Stimulated activated naive B cell treated with anti-CD40 and anti-IgM and Interleukin-4, amounts not matched to agents 10 μg/mL and 1 μg/mL and 100 μg/mL, for 72 hours (primary cell): ENCODE measurements around the gene DMAC2.
A peak's percentile ranks its signal among the peaks of the same experiment; 100 is the strongest.

Experiments used
- ATAC-seq, 2 donors: fragments of 150-1000 bp; cut with Tn5 transposase; replicated peaks; 2 replicates each; pipeline ENCODE4 v1.10.0; 2021; ENCODE audit warnings: moderate library complexity in 1 of 2
- DNase-seq: peaks from one replicate; pipeline ENCODE4 v3.0.0; 2021
- H3K27ac Mint-ChIP-seq: one replicate; pipeline ENCODE4 v1.8.0; 2022; ENCODE audit warnings: mild to moderate bottlenecking, mixed read lengths
- H3K27me3 Mint-ChIP-seq, 2 donors: one replicate each; pipeline ENCODE4 v1.8.0; 2022; ENCODE audit warnings: mixed read lengths in 2 of 2
- H3K36me3 Mint-ChIP-seq, 2 donors: one replicate each; pipeline ENCODE4 v1.8.0; 2022; ENCODE audit warnings: mixed read lengths in 2 of 2, mild to moderate bottlenecking in 1 of 2
- H3K4me1 Mint-ChIP-seq, 2 donors: one replicate each; pipeline ENCODE4 v1.8.0; 2022; ENCODE audit warnings: mixed read lengths in 2 of 2, mild to moderate bottlenecking in 1 of 2
- H3K4me3 Mint-ChIP-seq, 2 donors: one replicate each; pipeline ENCODE4 v1.8.0; 2022; ENCODE audit warnings: mild to moderate bottlenecking in 2 of 2, mixed read lengths in 2 of 2, moderate library complexity in 1 of 2
- H3K9me3 Mint-ChIP-seq, 2 donors: one replicate each; pipeline ENCODE4 v1.8.0; 2022; ENCODE audit warnings: mixed read lengths in 2 of 2, mild to moderate bottlenecking in 1 of 2

The DMAC2 gene

DNA sequence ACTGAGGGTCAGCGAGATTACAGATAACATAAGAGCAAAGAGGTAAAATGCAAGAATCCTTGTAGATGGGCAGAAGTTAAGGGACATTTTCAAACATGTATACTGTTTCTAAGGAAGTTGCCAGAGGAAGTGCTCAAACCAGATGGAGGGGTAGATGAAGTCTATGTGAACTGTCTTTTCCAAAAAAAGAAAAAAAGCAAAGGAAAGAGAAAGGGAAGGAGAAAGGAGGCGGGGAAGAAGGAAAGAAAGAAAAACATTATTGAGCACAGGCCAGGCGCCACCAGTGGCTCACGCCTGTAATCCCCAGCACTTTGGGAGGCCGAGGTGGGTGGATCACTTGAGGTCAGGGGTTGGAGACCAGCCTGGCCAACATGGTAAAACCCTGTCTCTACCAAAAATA lies 5.3 kb downstream of the DMAC2 start:
- Mint-ChIP-seq H3K36me3 (peaks cover 22 to 35% of the 10 kb centered on the region in 2 donors), H3K27ac (no peak overlapping the region), H3K4me1 (peaks cover 7 to 11% of the 10 kb centered on the region in 2 donors), H3K4me3 (no peak overlapping the region), H3K9me3 (no peaks in the 10 kb centered on the region), H3K27me3 (no peaks in the 10 kb centered on the region)
- ATAC-seq (no peak), DNase-seq (no peak)

DNA sequence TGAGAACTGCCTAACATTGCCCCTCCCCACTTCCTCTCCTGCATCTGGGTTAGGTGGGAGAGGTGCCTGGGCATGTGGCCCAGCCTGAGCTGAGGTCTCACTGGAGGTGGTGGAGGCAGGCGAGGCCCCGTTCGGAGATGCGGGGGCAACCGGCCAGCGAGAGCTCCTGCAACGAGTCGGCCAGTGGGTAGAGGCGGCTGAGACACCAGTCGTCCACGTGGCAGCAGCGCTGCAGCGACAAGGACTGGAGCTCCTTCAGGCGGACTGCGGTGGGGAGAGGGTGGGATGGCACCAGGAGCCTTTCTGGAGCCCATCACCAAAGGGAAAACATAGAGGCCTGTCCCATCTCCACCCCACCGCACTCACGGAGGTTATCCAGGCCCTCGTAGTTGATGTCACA lies 6.5 kb downstream of the DMAC2 start:
- H3K27me3 Mint-ChIP-seq: no peaks in the 10 kb centered on the region
- peaks cover 7 to 12% of the 10 kb centered on the region in 2 donors for H3K4me1 Mint-ChIP-seq
- no peaks in the 10 kb centered on the region for H3K9me3 Mint-ChIP-seq
- H3K27ac Mint-ChIP-seq: no peak overlapping the region
- H3K36me3 Mint-ChIP-seq: peaks cover 25 to 45% of the 10 kb centered on the region in 2 donors
- ATAC-seq (no peak), DNase-seq (no peak)
- no peak overlapping the region for H3K4me3 Mint-ChIP-seq

GRCh38 chr19:41431426-41432386 lies 8.0 kb downstream of the DMAC2 start:
- no peaks in the 10 kb centered on the region for H3K9me3 Mint-ChIP-seq
- ATAC-seq (no peak), DNase-seq (no peak)
- peaks cover 13 to 20% of the 10 kb centered on the region in 2 donors for H3K4me1 Mint-ChIP-seq
- no peak overlapping the region for H3K27ac Mint-ChIP-seq
- H3K36me3 Mint-ChIP-seq: peaks cover 21 to 43% of the 10 kb centered on the region in 2 donors
- no peaks in the 10 kb centered on the region for H3K27me3 Mint-ChIP-seq
- H3K4me3 Mint-ChIP-seq: no peak overlapping the region

DNA sequence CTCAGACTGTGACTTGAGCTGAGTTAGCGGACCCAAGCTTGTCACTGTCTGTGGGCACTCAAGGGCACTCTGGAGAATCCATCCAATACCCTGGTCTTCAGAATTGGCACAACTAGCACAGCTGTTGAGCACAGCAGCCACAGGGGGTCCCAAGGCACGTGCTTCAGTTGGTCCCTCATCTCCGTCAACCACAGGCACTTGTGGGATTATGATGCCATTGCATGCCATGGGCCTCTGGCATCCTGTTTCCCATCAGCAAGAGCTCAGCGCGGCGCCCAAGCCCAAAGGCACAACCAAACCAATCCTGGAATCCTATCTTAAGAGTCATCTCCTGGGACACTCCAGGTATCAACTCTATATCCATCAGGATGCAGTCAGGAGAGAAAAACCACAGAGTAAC lies 8.8 kb downstream of the DMAC2 start:
- Mint-ChIP-seq H3K4me1 (peaks cover 9 to 26% of the 10 kb centered on the region in 2 donors), H3K27ac (no peak overlapping the region), H3K4me3 (no peak overlapping the region), H3K9me3 (no peaks in the 10 kb centered on the region), H3K27me3 (no peaks in the 10 kb centered on the region), H3K36me3 (peaks cover 23 to 39% of the 10 kb centered on the region in 2 donors)
- ATAC-seq (no peak), DNase-seq (no peak)

DNA sequence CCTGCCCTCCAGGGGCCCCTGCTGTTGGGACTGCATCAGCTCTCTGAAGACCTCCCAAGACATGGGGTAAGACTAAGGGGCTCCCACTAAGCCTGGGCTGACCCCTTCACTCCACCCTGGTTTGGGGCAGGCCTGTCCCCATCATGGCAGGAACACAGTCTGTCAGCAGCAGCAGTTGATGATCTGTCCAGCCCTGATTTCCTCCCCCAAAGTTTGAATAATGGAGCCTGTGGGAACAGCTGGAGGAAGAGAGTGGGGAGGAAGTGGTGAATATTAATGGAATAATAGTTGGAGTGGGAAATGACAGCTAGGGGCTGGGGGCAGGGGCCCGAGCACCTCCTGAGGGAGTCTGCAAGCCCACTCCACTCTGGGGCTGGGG lies 11.2 kb downstream of the DMAC2 start:
- Mint-ChIP-seq H3K4me3 (no peak overlapping the region), H3K9me3 (no peaks in the 10 kb centered on the region), H3K27ac (no peak overlapping the region), H3K36me3 (peaks cover 28 to 42% of the 10 kb centered on the region in 2 donors), H3K4me1 (peaks cover 9 to 26% of the 10 kb centered on the region in 2 donors), H3K27me3 (no peaks in the 10 kb centered on the region)
- ATAC-seq (no peak), DNase-seq (no peak)

DNA sequence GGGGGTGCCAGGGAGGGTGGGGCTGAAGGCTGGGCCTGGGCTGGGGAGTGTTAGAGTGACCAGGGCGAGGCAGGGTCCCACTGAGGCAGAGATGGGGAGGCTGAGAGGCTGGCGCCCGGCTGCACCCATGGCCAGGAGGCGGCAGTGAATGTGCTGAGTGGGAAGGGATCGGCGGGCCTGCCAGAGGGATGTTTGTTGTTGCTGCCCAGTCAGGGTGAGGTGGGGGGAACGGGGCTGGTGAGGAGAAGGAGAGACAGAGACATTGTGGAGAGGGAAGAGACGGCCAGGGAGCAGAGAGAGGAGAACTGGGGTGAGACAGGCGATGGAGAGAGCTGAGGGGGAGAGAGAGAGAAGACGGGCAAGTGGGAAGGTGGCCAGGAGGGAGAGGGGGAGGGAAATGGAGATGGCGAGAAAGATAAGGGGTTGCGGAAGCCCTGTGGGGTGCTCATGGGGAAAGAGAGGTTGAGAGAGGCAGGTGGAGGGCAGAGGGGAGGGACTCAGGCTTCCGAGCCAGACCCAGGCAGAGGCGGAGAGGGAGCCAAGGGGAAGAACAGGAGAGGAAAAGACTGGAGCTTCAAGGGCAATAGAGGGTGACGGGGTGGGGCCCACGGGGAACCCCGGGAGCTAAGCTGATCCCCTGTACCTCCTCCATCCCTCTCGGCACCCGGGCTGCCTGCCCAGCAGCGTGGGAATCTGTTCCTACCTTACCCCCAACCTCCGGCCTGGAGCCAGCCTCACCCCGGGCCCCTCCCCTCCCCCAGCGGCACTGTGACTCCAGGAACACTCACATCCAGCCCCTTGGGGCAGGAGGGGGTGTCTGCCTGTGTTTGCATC lies 11.8 kb downstream of the DMAC2 start:
- H3K27ac Mint-ChIP-seq: peak overlapping the region; percentile 7
- peaks cover 9 to 26% of the 10 kb centered on the region in 2 donors for H3K4me1 Mint-ChIP-seq
- H3K9me3 Mint-ChIP-seq: no peaks in the 10 kb centered on the region
- no peaks in the 10 kb centered on the region for H3K27me3 Mint-ChIP-seq
- H3K36me3 Mint-ChIP-seq: peaks cover 30 to 42% of the 10 kb centered on the region in 2 donors
- no peak for DNase-seq
- H3K4me3 Mint-ChIP-seq: peak overlapping the region; percentile 51 to 71
- peak; percentile 35 to 44 for ATAC-seq

DNA sequence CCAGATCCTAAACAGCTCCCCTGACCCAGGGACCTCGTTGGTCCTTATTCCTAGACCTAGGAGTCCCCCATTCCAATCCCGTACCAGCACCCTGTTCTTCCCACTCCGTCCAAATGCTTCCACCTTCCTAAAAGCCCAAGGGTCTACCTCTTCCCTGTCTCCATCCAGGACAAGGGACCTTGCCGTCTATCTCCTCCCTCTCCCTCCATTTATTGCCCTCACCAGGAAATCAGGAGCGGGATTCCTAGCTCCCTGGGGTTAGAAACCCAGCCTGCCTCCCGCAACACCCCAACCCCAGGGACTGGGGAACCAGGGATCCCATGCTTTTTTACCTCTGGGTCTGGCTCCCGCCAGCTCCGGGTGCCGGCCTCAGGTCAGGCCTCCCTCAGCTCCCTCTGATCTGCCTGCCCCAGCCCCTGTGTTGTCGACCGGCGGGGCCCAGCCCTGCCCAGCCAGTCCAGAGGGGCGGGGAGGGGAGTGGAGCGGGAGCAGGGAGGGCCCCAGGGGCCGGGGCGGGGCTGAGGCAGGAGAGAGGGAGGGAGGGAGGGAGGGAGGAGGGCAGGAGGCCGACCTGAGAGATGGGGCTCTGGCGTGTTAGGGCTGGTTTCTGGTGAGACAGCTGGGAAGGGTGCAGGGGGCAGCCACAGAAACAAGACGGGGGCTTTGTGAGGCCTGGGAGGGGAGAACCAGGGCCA lies 12.6 kb downstream of the DMAC2 start, which contains the start of gene B3GNT8:
Gene B3GNT8 (minus strand): TSS at position 423 of the 695 bp plus-strand sequence. CDS start 596 bp downstream, outside the sequence.
- peaks cover 34 to 44% of the 10 kb centered on the region in 2 donors for H3K36me3 Mint-ChIP-seq

GRCh38 chr19:41426116-41426841 lies 13.4 kb downstream of the DMAC2 start:
- Mint-ChIP-seq H3K4me3 (no peak overlapping the region), H3K36me3 (peaks cover 36 to 44% of the 10 kb centered on the region in 2 donors), H3K27ac (no peak overlapping the region), H3K9me3 (no peaks in the 10 kb centered on the region), H3K4me1 (peaks cover 12 to 26% of the 10 kb centered on the region in 2 donors), H3K27me3 (no peaks in the 10 kb centered on the region)
- ATAC-seq (no peak), DNase-seq (no peak)

More for the DNA sequence above, 12.6 kb downstream of the DMAC2 start, which contains the start of gene B3GNT8:
- H3K9me3 Mint-ChIP-seq: no peaks in the 10 kb centered on the region
- peak; percentile 13 for DNase-seq
- H3K27ac Mint-ChIP-seq: peak within 1 kb of the TSS; percentile 7
- H3K27me3 Mint-ChIP-seq: no peaks in the 10 kb centered on the region
- H3K4me3 Mint-ChIP-seq: peak within 1 kb of the TSS; percentile 51 to 71
- H3K4me1 Mint-ChIP-seq: peaks cover 9 to 26% of the 10 kb centered on the region in 2 donors
- peak; percentile 64 to 66 for ATAC-seq

DNA sequence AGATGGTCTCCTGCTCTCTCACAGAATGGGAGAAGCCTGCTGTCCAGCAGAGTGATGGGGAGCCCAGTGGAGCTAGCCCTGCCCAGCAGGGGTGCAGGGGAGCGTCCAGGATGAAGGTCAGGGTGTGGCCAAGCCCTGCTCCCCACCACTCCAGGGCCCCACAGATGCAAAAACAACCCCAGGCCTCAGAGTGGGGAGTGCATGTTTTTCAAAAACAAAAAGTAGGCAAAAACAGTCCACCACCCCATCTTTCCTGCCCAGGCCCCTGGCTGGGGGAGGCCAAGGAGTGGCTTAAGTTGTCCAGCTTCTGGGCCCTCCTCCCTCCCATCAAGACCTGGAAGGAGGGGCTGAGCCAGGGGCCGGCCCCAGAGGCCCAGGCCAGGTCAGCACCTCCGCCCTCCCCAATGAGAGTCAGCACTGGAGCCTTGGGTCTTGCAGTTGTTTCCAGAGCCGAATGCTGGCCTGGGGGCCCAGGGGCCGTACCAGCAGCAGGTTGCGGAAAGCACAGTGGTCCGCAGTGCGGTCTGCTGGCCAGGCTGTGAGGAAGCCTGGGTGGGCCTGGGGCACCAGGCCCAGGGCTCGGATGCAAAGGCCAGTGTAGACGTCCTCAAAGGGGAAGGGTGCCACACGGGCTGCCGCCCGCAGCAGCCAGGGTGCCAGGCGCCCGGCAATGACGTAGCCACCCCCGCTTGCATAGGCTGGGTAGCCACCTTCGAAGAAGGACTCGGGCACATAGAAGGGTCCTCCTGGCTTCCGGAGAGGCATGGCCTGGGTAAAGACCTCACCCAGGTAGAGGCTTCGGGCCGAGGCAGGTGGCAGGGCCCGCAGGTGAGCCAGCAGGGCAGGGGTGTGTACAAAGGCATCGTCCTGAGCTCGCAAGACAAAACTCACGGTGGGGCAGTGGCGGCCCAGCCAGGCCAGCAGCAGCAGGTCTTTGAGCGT lies 14.3 kb downstream of the DMAC2 start:
- DNase-seq (no peak), ATAC-seq (no peak)
- H3K27ac Mint-ChIP-seq: no peak overlapping the region
- no peaks in the 10 kb centered on the region for H3K9me3 Mint-ChIP-seq
- H3K27me3 Mint-ChIP-seq: no peaks in the 10 kb centered on the region
- peaks cover 40 to 46% of the 10 kb centered on the region in 2 donors for H3K36me3 Mint-ChIP-seq
- H3K4me3 Mint-ChIP-seq: no peak overlapping the region
- peaks cover 12 to 26% of the 10 kb centered on the region in 2 donors for H3K4me1 Mint-ChIP-seq

GRCh38 chr19:41424335-41425173 lies 15.2 kb downstream of the DMAC2 start:
- peaks cover 12 to 26% of the 10 kb centered on the region in 2 donors for H3K4me1 Mint-ChIP-seq
- DNase-seq: no peak
- H3K36me3 Mint-ChIP-seq: peaks cover 48 to 51% of the 10 kb centered on the region in 2 donors
- H3K9me3 Mint-ChIP-seq: no peaks in the 10 kb centered on the region
- H3K27ac Mint-ChIP-seq: no peak overlapping the region
- H3K4me3 Mint-ChIP-seq: no peak overlapping the region
- no peak for ATAC-seq
- no peaks in the 10 kb centered on the region for H3K27me3 Mint-ChIP-seq

DNA sequence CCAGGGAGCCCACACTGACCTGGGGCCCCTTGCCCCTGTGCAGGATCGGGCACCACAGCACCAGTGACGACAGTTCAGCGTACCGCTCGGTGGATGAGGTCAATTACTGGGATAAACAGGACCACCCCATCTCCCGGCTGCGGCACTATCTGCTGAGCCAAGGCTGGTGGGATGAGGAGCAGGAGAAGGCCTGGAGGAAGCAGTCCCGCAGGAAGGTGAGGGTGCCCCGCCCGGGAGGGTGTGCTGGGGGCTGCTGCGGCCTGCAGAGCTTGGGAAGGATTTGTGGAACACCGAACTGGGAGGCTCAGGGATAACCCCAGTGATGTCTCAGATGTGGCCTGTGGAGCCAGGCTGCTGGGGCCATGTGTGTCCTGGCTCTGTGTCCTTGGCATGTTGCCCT lies 16.8 kb downstream of the DMAC2 start:
- H3K4me3 Mint-ChIP-seq: no peak overlapping the region
- H3K36me3 Mint-ChIP-seq: peaks cover 47 to 50% of the 10 kb centered on the region in 2 donors
- H3K4me1 Mint-ChIP-seq: peaks cover 11 to 19% of the 10 kb centered on the region in 2 donors
- no peaks in the 10 kb centered on the region for H3K27me3 Mint-ChIP-seq
- no peaks in the 10 kb centered on the region for H3K9me3 Mint-ChIP-seq
- DNase-seq (no peak), ATAC-seq (no peak)
- H3K27ac Mint-ChIP-seq: no peak overlapping the region

GRCh38 chr19:41422456-41422855 lies 17.3 kb downstream of the DMAC2 start:
- ATAC-seq: no peak
- Mint-ChIP-seq H3K36me3 (peaks cover 47 to 52% of the 10 kb centered on the region in 2 donors), H3K4me1 (peaks cover 7 to 14% of the 10 kb centered on the region in 2 donors)

More at GRCh38 chr19:41422456-41422855, 17.3 kb downstream of the DMAC2 start:
- Mint-ChIP-seq H3K27ac (no peak overlapping the region), H3K4me3 (no peak overlapping the region), H3K27me3 (no peaks in the 10 kb centered on the region), H3K9me3 (no peaks in the 10 kb centered on the region)
- no peak for DNase-seq
